SK-N-SH treated with all-trans-retinoic acid at 6 μM for 48 hours (cell line): ENCODE measurements around the gene RABGAP1L.

ENCODE experiments used
- ARNTL ChIP-seq: fragments of 450-650 bp; formaldehyde crosslinking; IDR thresholded peaks from 2 replicates; pipeline ENCODE4 v1.5.0; 2020; ENCODE audit warnings: low read depth, mild to moderate bottlenecking, moderate library complexity, borderline replicate concordance
- BACH2 ChIP-seq: fragments of 250-450 bp; sonication (Bioruptor Pico); IDR thresholded peaks from 2 replicates; pipeline ENCODE4 v1.9.0; 2021; ENCODE audit warnings: mild to moderate bottlenecking, borderline replicate concordance
- CSDC2 ChIP-seq: fragments of 250-450 bp; sonication (Bioruptor Pico); IDR thresholded peaks from 2 replicates; pipeline ENCODE4 v1.5.0; 2020; ENCODE audit warnings: mild to moderate bottlenecking, moderate library complexity
- ESRRG ChIP-seq: fragments of 250-450 bp; sonication (Bioruptor Pico); IDR thresholded peaks from 2 replicates; pipeline ENCODE4 v1.6.1; 2021; ENCODE audit warnings: mild to moderate bottlenecking
- GLIS3 ChIP-seq: fragments of 250-450 bp; sonication (Bioruptor Pico); IDR thresholded peaks from 2 replicates; pipeline ENCODE4 v1.5.0; 2020; ENCODE audit warnings: mild to moderate bottlenecking, moderate library complexity
- ISL1 ChIP-seq: fragments of 250-450 bp; sonication (Bioruptor Pico); IDR thresholded peaks from 2 replicates; pipeline ENCODE4 v2.1.2; 2022; ENCODE audit warnings: mild to moderate bottlenecking, moderate library complexity
- PATZ1 ChIP-seq: fragments of 250-450 bp; sonication (Bioruptor Pico); IDR thresholded peaks from 2 replicates; pipeline ENCODE4 v1.8.0; 2020; ENCODE audit warnings: mild to moderate bottlenecking, moderate library complexity, borderline replicate concordance
- PPARA ChIP-seq: fragments of 250-450 bp; sonication (Bioruptor Pico); IDR thresholded peaks from 2 replicates; pipeline ENCODE4 v1.5.0; 2020; ENCODE audit warnings: mild to moderate bottlenecking, borderline replicate concordance
- SNAI2 ChIP-seq: fragments of 250-450 bp; sonication (Bioruptor Pico); IDR thresholded peaks from 2 replicates; pipeline ENCODE4 v1.5.0; 2020; ENCODE audit warnings: mild to moderate bottlenecking, moderate library complexity
- TSHZ2 ChIP-seq: fragments of 250-450 bp; sonication (Bioruptor Pico); IDR thresholded peaks from 2 replicates; pipeline ENCODE4 v1.5.0; 2020; ENCODE audit warnings: mild to moderate bottlenecking, moderate library complexity
- ZFP30 ChIP-seq: fragments of 450-650 bp; formaldehyde crosslinking; IDR thresholded peaks from 2 replicates; pipeline ENCODE4 v1.5.0; 2022; ENCODE audit warnings: mild to moderate bottlenecking, moderate library complexity
- ZNF565 ChIP-seq: fragments of 450-650 bp; formaldehyde crosslinking; conservative IDR thresholded peaks from 2 replicates; pipeline ENCODE4 v1.5.0; 2020; ENCODE audit warnings: low read depth, mild to moderate bottlenecking, moderate library complexity
- TF ChIP-seq, protein P1 (sequence below): fragments of 250-450 bp; sonication (Bioruptor Pico); IDR thresholded peaks from 2 replicates; pipeline ENCODE4 v1.5.1; 2020; ENCODE audit warnings: low read depth, mild to moderate bottlenecking, moderate library complexity
- TF ChIP-seq, protein P2 (sequence below): fragments of 250-450 bp; sonication (Bioruptor Pico); IDR thresholded peaks from 2 replicates; pipeline ENCODE4 v1.8.0; 2021; ENCODE audit warnings: low read depth, mild to moderate bottlenecking, moderate library complexity, borderline replicate concordance

- TF ChIP-seq ESRRG (no peak), ISL1 (no peak), ZFP30 (CRISPR knock-in tag) (no peak), TSHZ2 (CRISPR knock-in tag) (no peak), GLIS3 (no peak), ARNTL (CRISPR knock-in tag) (no peak), BACH2 (CRISPR knock-in tag) (no peak), PPARA (CRISPR knock-in tag) (no peak), PATZ1 (CRISPR knock-in tag) (no peak), CSDC2 (CRISPR knock-in tag) (no peak), ZNF565 (CRISPR knock-in tag) (no peak), SNAI2 (no peak)
- TF ChIP-seq, protein P1, sequence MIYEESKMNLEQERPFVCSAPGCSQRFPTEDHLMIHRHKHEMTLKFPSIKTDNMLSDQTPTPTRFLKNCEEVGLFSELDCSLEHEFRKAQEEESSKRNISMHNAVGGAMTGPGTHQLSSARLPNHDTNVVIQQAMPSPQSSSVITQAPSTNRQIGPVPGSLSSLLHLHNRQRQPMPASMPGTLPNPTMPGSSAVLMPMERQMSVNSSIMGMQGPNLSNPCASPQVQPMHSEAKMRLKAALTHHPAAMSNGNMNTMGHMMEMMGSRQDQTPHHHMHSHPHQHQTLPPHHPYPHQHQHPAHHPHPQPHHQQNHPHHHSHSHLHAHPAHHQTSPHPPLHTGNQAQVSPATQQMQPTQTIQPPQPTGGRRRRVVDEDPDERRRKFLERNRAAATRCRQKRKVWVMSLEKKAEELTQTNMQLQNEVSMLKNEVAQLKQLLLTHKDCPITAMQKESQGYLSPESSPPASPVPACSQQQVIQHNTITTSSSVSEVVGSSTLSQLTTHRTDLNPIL = no peak
- TF ChIP-seq, protein P2, sequence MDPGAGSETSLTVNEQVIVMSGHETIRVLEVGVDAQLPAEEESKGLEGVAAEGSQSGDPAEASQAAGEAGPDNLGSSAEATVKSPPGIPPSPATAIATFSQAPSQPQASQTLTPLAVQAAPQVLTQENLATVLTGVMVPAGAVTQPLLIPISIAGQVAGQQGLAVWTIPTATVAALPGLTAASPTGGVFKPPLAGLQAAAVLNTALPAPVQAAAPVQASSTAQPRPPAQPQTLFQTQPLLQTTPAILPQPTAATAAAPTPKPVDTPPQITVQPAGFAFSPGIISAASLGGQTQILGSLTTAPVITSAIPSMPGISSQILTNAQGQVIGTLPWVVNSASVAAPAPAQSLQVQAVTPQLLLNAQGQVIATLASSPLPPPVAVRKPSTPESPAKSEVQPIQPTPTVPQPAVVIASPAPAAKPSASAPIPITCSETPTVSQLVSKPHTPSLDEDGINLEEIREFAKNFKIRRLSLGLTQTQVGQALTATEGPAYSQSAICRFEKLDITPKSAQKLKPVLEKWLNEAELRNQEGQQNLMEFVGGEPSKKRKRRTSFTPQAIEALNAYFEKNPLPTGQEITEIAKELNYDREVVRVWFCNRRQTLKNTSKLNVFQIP (CRISPR knock-in tag) = no peak
Observed at GRCh38 chr1:174960362-174960761, 801.0 kb downstream of the RABGAP1L start.
